Endothelial cell of umbilical vein (primary cell): Measurements from ENCODE around the gene ATP6V1B1. TPM values are rescaled to one million over a fixed set of nuclear protein-coding genes. Genes with fewer than 3 reads are reported as not detected.

Source experiments
- BruUV-seq: library from RNA; stranded (reverse); fragments of 400-500 nt; replicated peaks from 2 replicates; lab custom pipeline; 2021; lab: Mats Ljungman, UMichigan
- CTCF ChIA-PET: fragments of 300-600, 350-600 bp; sonication (Branson Sonifier 250); formaldehyde crosslinking; loops from one replicate; lab custom pipeline; 2021; ENCODE audit warnings: antibody characterized with exemption, inconsistent platforms; lab: Charles Lee
- POLR2A ChIA-PET: fragments of 300-600, 350-600 bp; sonication (Branson Sonifier 250); formaldehyde crosslinking; loops from one replicate; lab custom pipeline; 2021; ENCODE audit warnings: antibody characterized with exemption, inconsistent platforms; lab: Charles Lee
- DNase-seq: peaks from one replicate; pipeline ENCODE4 v3.0.0-alpha.2; 2011; ENCODE audit warnings: low read depth, low spot score
- FAIRE-seq: peaks from 2 replicates; lab custom pipeline; 2011; peaks lifted over from hg19 to GRCh38; lab: Jason Lieb, UNC
- H2AFZ ChIP-seq: 2 replicates; pipeline ENCODE4 v1.6.0; 2012; ENCODE audit warnings: low read depth, low read length, control low read depth, inconsistent platforms
- H3K27ac ChIP-seq: 2 replicates; pipeline ENCODE4 v1.5.1; 2011; ENCODE audit warnings: low read depth, mild to moderate bottlenecking, control low read depth, low read length, moderate library complexity; ENCODE audit not compliant: insufficient read depth
- H3K27me3 ChIP-seq, 2 experiments: 2 replicates each; pipeline versions ENCODE4 v1.6.0 to v1.6.1; 2011; ENCODE audit warnings: low read length in 2 of 2, mixed read lengths in 1 of 2; ENCODE audit not compliant: control insufficient read depth in 2 of 2, insufficient read depth in 2 of 2
- H3K36me3 ChIP-seq, 2 experiments: 2 replicates in 1 of 2; 3 replicates in 1 of 2; pipeline ENCODE4 v1.5.1; 2011; ENCODE audit warnings: low read length in 2 of 2, mild to moderate bottlenecking in 1 of 2, moderate library complexity in 1 of 2; ENCODE audit not compliant: control insufficient read depth in 2 of 2, insufficient read depth in 2 of 2; ENCODE audit errors: extremely low read depth in 1 of 2
- H3K4me1 ChIP-seq: 3 replicates; pipeline ENCODE4 v1.5.1; 2011; ENCODE audit warnings: mild to moderate bottlenecking, low read length; ENCODE audit not compliant: control insufficient read depth, insufficient read depth; ENCODE audit errors: extremely low read depth
- H3K4me2 ChIP-seq: 2 replicates; pipeline ENCODE4 v1.6.1; 2011; ENCODE audit warnings: low read length, control low read depth, mixed read lengths; ENCODE audit not compliant: insufficient read depth
- H3K4me3 ChIP-seq, 3 experiments: fragments of 200-600 bp in 1 of 3; sonication (generic), shearing (Covaris generic) in 1 of 3; replicated peaks in 1 of 3; 2 replicates each; pipeline ENCODE4 v1.5.1; 2011 to 2016; ENCODE audit warnings: control low read depth in 3 of 3, low read length in 3 of 3, mild to moderate bottlenecking in 2 of 3, inconsistent platforms in 1 of 3, low read depth in 1 of 3, moderate library complexity in 1 of 3; ENCODE audit not compliant: insufficient read depth in 1 of 3
- H3K79me2 ChIP-seq: 2 replicates; pipeline ENCODE4 v1.6.0; 2012; ENCODE audit warnings: low read length, inconsistent platforms; ENCODE audit not compliant: control insufficient read depth, insufficient read depth
- H3K9ac ChIP-seq: replicated peaks from 2 replicates; pipeline ENCODE3; 2011; ENCODE audit warnings: low read length, control low read depth; ENCODE audit not compliant: insufficient read depth; ENCODE audit errors: extremely low read depth
- H3K9me1 ChIP-seq: replicated peaks from 3 replicates; pipeline ENCODE4 v1.6.0; 2011; ENCODE audit warnings: mild to moderate bottlenecking, low read length; ENCODE audit not compliant: control insufficient read depth, insufficient read depth; ENCODE audit errors: extremely low read depth
- H3K9me3 ChIP-seq: replicated peaks from 2 replicates; pipeline ENCODE4 v1.5.1; 2012; ENCODE audit warnings: low read length, inconsistent platforms; ENCODE audit not compliant: control insufficient read depth, insufficient read depth
- H4K20me1 ChIP-seq: replicated peaks from 2 replicates; pipeline ENCODE3; 2011; ENCODE audit warnings: mild to moderate bottlenecking, low read length; ENCODE audit not compliant: control insufficient read depth, insufficient read depth; ENCODE audit errors: extremely low read depth
- CTCF ChIP-seq, 2 donors: IDR thresholded peaks; 1 replicate in 1 of 2; 2 replicates in 1 of 2; pipeline ENCODE4 v1.5.1; 2011; ENCODE audit warnings: low read length in 2 of 2, mild to moderate bottlenecking in 2 of 2, moderate library complexity in 2 of 2, control low read depth in 1 of 2, inconsistent platforms in 1 of 2, low read depth in 1 of 2; ENCODE audit not compliant: insufficient read depth in 1 of 2; ENCODE audit errors: extremely low read depth in 1 of 2
- EZH2 ChIP-seq: IDR thresholded peaks from 2 replicates; pipeline ENCODE4 v1.6.1; 2012; ENCODE audit warnings: borderline replicate concordance, low read depth, mild to moderate bottlenecking, moderate library complexity, low read length, inconsistent platforms; ENCODE audit not compliant: severe bottlenecking
- FOS ChIP-seq: IDR thresholded peaks from 2 replicates; pipeline ENCODE4 v1.6.1; 2011; ENCODE audit warnings: mild to moderate bottlenecking, low read length, moderate library complexity, borderline replicate concordance; ENCODE audit not compliant: insufficient read depth
- GATA2 ChIP-seq: IDR thresholded peaks from 2 replicates; pipeline ENCODE4 v1.7.0; 2011; ENCODE audit warnings: low read depth, mild to moderate bottlenecking, moderate library complexity, mixed read lengths, low read length; ENCODE audit not compliant: insufficient read length, insufficient read depth
- JUN ChIP-seq: IDR thresholded peaks from 2 replicates; pipeline ENCODE4 v1.6.1; 2011; ENCODE audit warnings: borderline replicate concordance, low read depth; ENCODE audit not compliant: insufficient read length, insufficient read depth
- MAX ChIP-seq: IDR thresholded peaks from 2 replicates; pipeline ENCODE4 v1.6.1; 2011; ENCODE audit not compliant: insufficient read depth, insufficient read length
- MYC ChIP-seq: IDR thresholded peaks from one replicate; pipeline ENCODE4 v1.6.1; 2011; ENCODE audit warnings: mild to moderate bottlenecking, low read depth, low read length
- POLR2A ChIP-seq: IDR thresholded peaks from 2 replicates; pipeline ENCODE4 v1.6.1; 2012; ENCODE audit warnings: low read depth, mild to moderate bottlenecking, control low read depth, low read length
- POLR2AphosphoS5 ChIP-seq: IDR thresholded peaks from 2 replicates; pipeline ENCODE4 v1.6.1; 2012; ENCODE audit warnings: low read depth, mild to moderate bottlenecking, control low read depth, low read length, moderate library complexity; ENCODE audit not compliant: insufficient read depth
- dilution Hi-C: fragments of 300-500 bp; cut with MboI; formaldehyde crosslinking; loops from one replicate; pipeline ENCODE4 v1.15.0; 2019; ENCODE audit warnings: low sequenced_read_pairs; ENCODE audit not compliant: extremely low pct_ligation_motif_present
- intact Hi-C: fragments of 100-400 bp; cut with micrococcal nuclease; formaldehyde crosslinking; loops from one replicate; pipeline ENCODE4 v1.10.0; 2022
- polyA plus RNA-seq, 4 experiments: library from polyadenylated mRNA; depleted of rRNA in 3 of 4; stranded (reverse) in 3 of 4; unstranded in 1 of 4; fragments of >200 nt; gene quantifications; 2 replicates each; pipeline versions ENCODE4 v1.2.1 to v1.2.3, GENCODE V29; 2011 to 2012; ENCODE audit warnings: missing spikeins in 1 of 4
- total RNA-seq: library from RNA; stranded (reverse); gene quantifications from 2 replicates; pipeline ENCODE4 v1.2.3, GENCODE V29; 2021

The ATP6V1B1 gene
- total and polyA plus RNA-seq, 2 donors (not counting 3 experiments of a cell fraction or from before 2014, with no cell fraction given) = 0.77 TPM; not detected in 1

GRCh38 chr2:70964133-70964532 is 28.4 kb downstream of the ATP6V1B1 start:
- ChIA-PET CTCF (interaction anchor here (0.6 to 10.3 kb wide), 18 partner anchors 10 to 660 kb away, joined by 3 to 84 read pairs (median 4); partner anchors contain the start of genes ANKRD53 and ATP6V1B1), POLR2A (no interaction called here)
- dilution Hi-C loops = no loop called here
- Histone ChIP-seq H2AFZ (no peak overlapping the region), H3K9me1 (no peaks in the 10 kb centered on the region), H3K4me3 (no peak overlapping the region), H3K27ac (no peak overlapping the region), H3K9ac (no peak overlapping the region), H3K79me2 (no peaks in the 10 kb centered on the region), H3K27me3 (peaks cover 20 to 25% of the 10 kb centered on the region in 2 experiments), H3K9me3 (no peaks in the 10 kb centered on the region), H4K20me1 (no peaks in the 10 kb centered on the region), H3K36me3 (no peaks in the 10 kb centered on the region), H3K4me1 (peaks cover 2% of the 10 kb centered on the region), H3K4me2 (no peak overlapping the region)
- intact Hi-C loops = loop anchor here (2.0 kb wide), 1 partner anchor 31 kb away; the partner anchor contains the start of gene TEX261
- TF ChIP-seq MYC (no peak), MAX (no peak), EZH2 (no peak), POLR2AphosphoS5 (no peak), JUN (no peak), POLR2A (no peak), GATA2 (no peak), FOS (no peak), CTCF (IDR thresholded peaks at IDR 0.05; ENCODE audit: extremely low read depth in 1 of 2, insufficient read depth in 1 of 2, low read depth in 1 of 2, low read length in 2 of 2) (no peak)
- no TSS peak for BruUV-seq
- FAIRE-seq (no peak), DNase-seq (no peak)
